ENCODE measurements around the gene OPTN. TPM values are rescaled to one million over a fixed set of nuclear protein-coding genes. Genes with fewer than 3 reads are reported as not detected.

The OPTN gene
- total and polyA plus RNA-seq, 2 of the 8 experiments (the other 6 are each of a cell fraction or from before 2014, with no cell fraction given) = 4.8 to 20.1 TPM

- Histone ChIP-seq H3K56ac (replicated peaks; ENCODE audit: insufficient read length, low read depth, low read length) (no peak overlapping the region), H3K36me3 (ENCODE audit: control insufficient read depth in 2 of 4, insufficient read depth in 4 of 4, low read length in 3 of 4) (peaks cover 30 to 91% (median 71%) of the 10 kb centered on the region in 4 experiments), H3K18ac (ENCODE audit: extremely low read depth, low read length) (no peak overlapping the region), H3K79me2 (ENCODE audit: control insufficient read depth in 1 of 2, insufficient read depth in 2 of 2, low read length in 2 of 2) (no peaks in the 10 kb centered on the region), H4K20me1 (replicated peaks in 1 of 2; ENCODE audit: control insufficient read depth in 1 of 2, insufficient read depth in 2 of 2, low read length in 2 of 2) (peaks cover 2 to 3% of the 10 kb centered on the region in 2 experiments), H3K9ac (replicated peaks in 1 of 4; ENCODE audit: extremely low read depth in 1 of 4, low read depth in 3 of 4, low read length in 3 of 4) (no peak overlapping the region), H2BK15ac (ENCODE audit: low read length) (no peak overlapping the region), H3K27ac (ENCODE audit: low read depth, low read length) (no peak overlapping the region), H2BK20ac (ENCODE audit: low read length) (no peak overlapping the region), H3K4ac (replicated peaks; ENCODE audit: insufficient read length, low read depth, low read length) (no peak overlapping the region), H3K27me3 (replicated peaks in 1 of 4; ENCODE audit: control insufficient read depth in 3 of 4, extremely low read depth in 1 of 4, insufficient read depth in 3 of 4, low read length in 3 of 4) (no peaks in the 10 kb centered on the region), H3K79me1 (ENCODE audit: low read depth, low read length) (no peaks in the 10 kb centered on the region; the same call in 1 of the 2 replicates), H3K23ac (ENCODE audit: insufficient read length) (no peak overlapping the region), H3K4me1 (replicated peaks in 1 of 4; ENCODE audit: control insufficient read depth in 3 of 4, insufficient read depth in 4 of 4, low read length in 3 of 4) (no peaks in the 10 kb centered on the region), H2BK12ac (ENCODE audit: low read depth, low read length) (no peak overlapping the region), H3K4me2 (ENCODE audit: insufficient read depth in 1 of 2, low read depth in 2 of 2, low read length in 2 of 2) (no peak overlapping the region), H4K5ac (ENCODE audit: insufficient read length, low read depth, low read length) (no peak overlapping the region), H2AK5ac (ENCODE audit: low read depth, low read length) (no peak overlapping the region), H4K8ac (ENCODE audit: extremely low read depth, insufficient read depth, low read length) (no peak overlapping the region), H2AFZ (ENCODE audit: low read length) (no peak overlapping the region), H3K4me3 (ENCODE audit: extremely low read depth in 1 of 4, insufficient read depth in 2 of 4, low read depth in 3 of 4, low read length in 4 of 4) (no peak overlapping the region), H3K23me2 (ENCODE audit: low read depth, low read length) (no peaks in the 10 kb centered on the region), H2BK5ac (ENCODE audit: low read depth, low read length) (no peak overlapping the region), H4K91ac (replicated peaks; ENCODE audit: insufficient read length, low read length) (no peak overlapping the region), H2BK120ac (replicated peaks; ENCODE audit: low read depth, low read length) (no peak overlapping the region), H3K9me3 (ENCODE audit: insufficient read depth in 2 of 2, low read depth in 1 of 2, low read length in 1 of 2) (no peaks in the 10 kb centered on the region), H3K14ac (ENCODE audit: insufficient read length) (no peak overlapping the region)
- ChIA-PET CTCF (ENCODE audit: partially characterized antibody) (interaction anchor here (1.8 kb wide), 1 partner anchor 26 kb away, joined by 5 read pairs; no protein-coding TSS in a partner anchor), POLR2A (ENCODE audit: partially characterized antibody) (interaction anchor here (0.6 to 1.4 kb wide), 5 partner anchors 10 to 925 kb away, joined by 3 to 5 read pairs (median 3); no protein-coding TSS in a partner anchor)
- DNase-seq (ENCODE audit: low read depth in 1 of 2, low spot score in 2 of 2) = no peak
- TF ChIP-seq POLR2AphosphoS5 (IDR thresholded peaks at IDR 0.05; ENCODE audit: low read depth, low read length) (no peak), CBX5 (IDR thresholded peaks at IDR 0.05; ENCODE audit: low read depth, low read length) (no peak), BRCA1 (IDR thresholded peaks at IDR 0.05; ENCODE audit: low read depth, low read length) (no peak), RAD21 (IDR thresholded peaks at IDR 0.05 in 1 of 2, conservative IDR thresholded peaks at IDR 0.05 in 1 of 2; ENCODE audit: low read depth in 2 of 2, low read length in 2 of 2) (no peak), TAF7 (optimal IDR thresholded peaks at IDR 0.05; ENCODE audit: borderline replicate concordance, low read depth, low read length) (no peak), USF2 (IDR thresholded peaks at IDR 0.05; ENCODE audit: low read length) (no peak), YY1 (IDR thresholded peaks at IDR 0.05; ENCODE audit: low read depth, low read length) (no peak), SIX5 (IDR thresholded peaks at IDR 0.05; ENCODE audit: low read depth, low read length) (no peak)
- FAIRE-seq = no peak
- WGBS, 2 experiments (ENCODE audit: extremely low coverage in 1 of 2, insufficient coverage in 1 of 2, insufficient read length in 1 of 2, insufficient replicate concordance in 2 of 2, low coverage in 1 of 2, low lambda C conversion rate in 2 of 2, missing lambda C conversion rate in 1 of 2) = 95% methylated on average over 4 of the region's 4 CpGs; no CpG with 5 or more reads in 1 of the 2 experiments
These were observed 80.8 kb downstream of the OPTN start for GRCh38 chr10:13180788-13181187.

All from H1 (cell line).